Body of pancreas (tissue), 4 donors: Measurements from ENCODE around the gene SIT1.
A peak's percentile ranks its signal among the peaks of the same experiment; 100 is the strongest.

Experiments
- POLR2A ChIP-seq, 3 donors: fragments of 450-650 bp; IDR thresholded peaks; one replicate each; pipeline ENCODE4 v1.6.1; 2016; ENCODE audit warnings: antibody characterized with exemption in 3 of 3, mild to moderate bottlenecking in 2 of 3
- TF ChIP-seq, protein P1 (sequence below), 7 experiments: fragments of 450-650 bp in 4 of 7; fragments of 200-600 bp in 3 of 7; sonication (generic) in 3 of 7; IDR thresholded peaks; one replicate each; pipeline ENCODE4 v1.5.1; 2016 to 2019; ENCODE audit warnings: antibody characterized with exemption in 7 of 7

DNA sequence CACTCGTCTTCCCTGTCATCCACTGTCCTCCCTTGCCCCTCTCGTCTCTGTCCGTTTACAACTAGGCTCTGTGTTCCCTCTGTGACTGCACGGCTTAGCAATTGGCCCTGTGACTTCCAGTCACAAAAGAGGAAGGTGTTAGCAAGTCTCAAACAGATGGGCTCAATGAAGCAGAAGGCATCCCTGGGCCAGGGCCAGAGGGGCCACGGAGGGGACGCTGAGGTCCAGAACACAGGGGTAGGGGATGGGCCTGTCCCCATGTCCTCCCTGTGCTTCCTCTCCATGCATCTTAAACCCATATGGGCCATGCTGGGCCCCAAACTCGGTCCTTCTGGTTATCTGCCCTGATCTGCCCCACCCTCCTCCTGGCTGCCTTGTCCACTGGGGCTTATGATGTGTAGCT is 32.4 kb downstream of the SIT1 start, which contains the start of gene CD72:
- TF ChIP-seq, protein P1, sequence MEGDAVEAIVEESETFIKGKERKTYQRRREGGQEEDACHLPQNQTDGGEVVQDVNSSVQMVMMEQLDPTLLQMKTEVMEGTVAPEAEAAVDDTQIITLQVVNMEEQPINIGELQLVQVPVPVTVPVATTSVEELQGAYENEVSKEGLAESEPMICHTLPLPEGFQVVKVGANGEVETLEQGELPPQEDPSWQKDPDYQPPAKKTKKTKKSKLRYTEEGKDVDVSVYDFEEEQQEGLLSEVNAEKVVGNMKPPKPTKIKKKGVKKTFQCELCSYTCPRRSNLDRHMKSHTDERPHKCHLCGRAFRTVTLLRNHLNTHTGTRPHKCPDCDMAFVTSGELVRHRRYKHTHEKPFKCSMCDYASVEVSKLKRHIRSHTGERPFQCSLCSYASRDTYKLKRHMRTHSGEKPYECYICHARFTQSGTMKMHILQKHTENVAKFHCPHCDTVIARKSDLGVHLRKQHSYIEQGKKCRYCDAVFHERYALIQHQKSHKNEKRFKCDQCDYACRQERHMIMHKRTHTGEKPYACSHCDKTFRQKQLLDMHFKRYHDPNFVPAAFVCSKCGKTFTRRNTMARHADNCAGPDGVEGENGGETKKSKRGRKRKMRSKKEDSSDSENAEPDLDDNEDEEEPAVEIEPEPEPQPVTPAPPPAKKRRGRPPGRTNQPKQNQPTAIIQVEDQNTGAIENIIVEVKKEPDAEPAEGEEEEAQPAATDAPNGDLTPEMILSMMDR (IDR thresholded peaks at IDR 0.05), result no peak
- TF ChIP-seq POLR2A (IDR thresholded peaks at IDR 0.05), result peak in 1 of 3 donors; percentile 50
